SK-N-SH (cell line): ENCODE measurements around the gene PSMD8. TPM values are rescaled to one million over a fixed set of nuclear protein-coding genes. Genes with fewer than 3 reads are reported as not detected.

ENCODE experiments used
- CTCF ChIA-PET: fragments of 300-600, 350-600 bp; formaldehyde crosslinking; extraction: SDS; loops from one replicate; lab custom pipeline; 2021; lab: Yijun Ruan, JAX
- POLR2A ChIA-PET: fragments of 350-600 bp; sonication (Branson Sonifier 250); formaldehyde crosslinking; extraction: SDS; loops from one replicate; lab custom pipeline; 2020; ENCODE audit warnings: antibody characterized with exemption, inconsistent platforms; lab: Yijun Ruan, JAX
- DNase-seq: peaks from one replicate; pipeline ENCODE4 v3.0.0; 2012
- H2AFZ ChIP-seq: fragments of 200-600 bp; sonication (generic); 2 replicates; pipeline ENCODE4 v1.8.1; 2016; ENCODE audit warnings: antibody characterized with exemption, mild to moderate bottlenecking, low read depth
- H3F3A ChIP-seq: fragments of 200-600 bp; sonication (generic); replicated peaks from 2 replicates; pipeline ENCODE3; 2016; ENCODE audit warnings: antibody characterized with exemption, mild to moderate bottlenecking; ENCODE audit not compliant: insufficient read depth
- H3K27ac ChIP-seq, 2 experiments: fragments of 200-500 bp in 1 of 2; fragments of 200-600 bp in 1 of 2; sonication (Bioruptor generic) in 1 of 2; sonication (generic), shearing (Covaris generic) in 1 of 2; 2 replicates each; pipeline versions ENCODE4 v1.5.1 to v1.6.1; 2014 to 2016; ENCODE audit warnings: low read depth in 2 of 2, inconsistent platforms in 1 of 2, low read length in 1 of 2, mild to moderate bottlenecking in 1 of 2, mixed read lengths in 1 of 2
- H3K27me3 ChIP-seq: fragments of 200-600 bp; sonication (generic), shearing (Covaris generic); 2 replicates; pipeline ENCODE4 v1.6.1; 2016; ENCODE audit warnings: mixed run types; ENCODE audit not compliant: insufficient read depth
- H3K36me3 ChIP-seq, 2 experiments: fragments of 200-500 bp in 1 of 2; fragments of 200-600 bp in 1 of 2; sonication (Bioruptor generic) in 1 of 2; sonication (generic) in 1 of 2; replicated peaks in 1 of 2; 2 replicates each; pipeline versions ENCODE3 to v1.5.1; 2014 to 2016; ENCODE audit warnings: low read length in 1 of 2, mild to moderate bottlenecking in 1 of 2; ENCODE audit not compliant: insufficient read depth in 2 of 2, control insufficient read depth in 1 of 2
- H3K4me1 ChIP-seq, 2 experiments: fragments of 200-500 bp in 1 of 2; fragments of 200-600 bp in 1 of 2; sonication (Bioruptor generic) in 1 of 2; sonication (generic), shearing (Covaris generic) in 1 of 2; 2 replicates each; pipeline versions ENCODE4 v1.5.1 to v1.6.1; 2014 to 2016; ENCODE audit warnings: low read depth in 1 of 2, low read length in 1 of 2, mixed run types in 1 of 2; ENCODE audit not compliant: insufficient read depth in 2 of 2, control insufficient read depth in 1 of 2
- H3K4me2 ChIP-seq: fragments of 200-600 bp; sonication (generic), shearing (Covaris generic); 2 replicates; pipeline ENCODE4 v1.6.1; 2017; ENCODE audit warnings: mixed run types
- H3K4me3 ChIP-seq, 2 experiments: fragments of 200-500 bp in 1 of 2; fragments of 200-600 bp in 1 of 2; sonication (Bioruptor generic) in 1 of 2; sonication (generic), shearing (Covaris generic) in 1 of 2; 2 replicates each; pipeline versions ENCODE4 v1.5.1 to v1.8.1; 2014 to 2016; ENCODE audit warnings: low read depth in 2 of 2, inconsistent platforms in 1 of 2, low read length in 1 of 2, mild to moderate bottlenecking in 1 of 2, mixed read lengths in 1 of 2, moderate library complexity in 1 of 2
- H3K79me2 ChIP-seq: fragments of 200-600 bp; sonication (generic); 2 replicates; pipeline ENCODE4 v1.8.1; 2017; ENCODE audit warnings: mild to moderate bottlenecking; ENCODE audit not compliant: insufficient read depth
- H3K9ac ChIP-seq: fragments of 200-600 bp; sonication (generic); 2 replicates; pipeline ENCODE4 v1.6.1; 2017; ENCODE audit warnings: mixed run types
- H3K9me2 ChIP-seq: fragments of 200-600 bp; sonication (generic); 2 replicates; pipeline ENCODE4 v1.6.1; 2017; ENCODE audit warnings: mixed run types
- H3K9me3 ChIP-seq: fragments of 200-600 bp; sonication (generic); 2 replicates; pipeline ENCODE4 v1.6.1; 2017; ENCODE audit warnings: mixed run types, mild to moderate bottlenecking, moderate library complexity
- H4K20me1 ChIP-seq: fragments of 200-600 bp; sonication (generic); 2 replicates; pipeline ENCODE4 v1.6.1; 2017; ENCODE audit warnings: mild to moderate bottlenecking, mixed run types; ENCODE audit not compliant: insufficient read depth
- EP300 ChIP-seq, 2 experiments: IDR thresholded peaks; 2 replicates each; pipeline versions ENCODE4 v1.4.0 to v1.6.1; 2012; ENCODE audit warnings: borderline replicate concordance in 1 of 2, low read depth in 1 of 2, low read length in 1 of 2
- GABPA ChIP-seq: IDR thresholded peaks from 2 replicates; pipeline ENCODE4 v1.4.0; 2012; ENCODE audit warnings: low read depth, mild to moderate bottlenecking
- MXI1 ChIP-seq: IDR thresholded peaks from 2 replicates; pipeline ENCODE4 v1.6.1; 2012; ENCODE audit warnings: mild to moderate bottlenecking, low read depth, low read length, improper control_type of control experiment
- REST ChIP-seq: IDR thresholded peaks from 2 replicates; pipeline ENCODE4 v1.6.1; 2012; ENCODE audit warnings: mild to moderate bottlenecking, low read depth, low read length, moderate library complexity
- WGBS: methylation state at CpG from one replicate; pipeline ENCODE4 v1.1.6; 2017; ENCODE audit warnings: low lambda C conversion rate; 5-methylcytosine and 5-hydroxymethylcytosine counted together
- polyA plus RNA-seq, 3 experiments: library from polyadenylated mRNA; depleted of rRNA; stranded (reverse); fragments of >200 nt; gene quantifications; 2 replicates each; pipeline ENCODE4 v1.2.3, GENCODE V29; 2012
- TF ChIP-seq, protein P1 (sequence below): fragments of 150-350 bp; IDR thresholded peaks from 2 replicates; pipeline ENCODE4 v1.6.1; 2016; ENCODE audit warnings: mild to moderate bottlenecking, low read depth, low read length

Gene PSMD8
- polyA plus RNA-seq, 1 of the 3 experiments (the other 2 are of a cell fraction), result 400 TPM

- peaks cover 6 to 14% of the 10 kb centered on the region in 2 experiments; a peak in 3 of 4 replicates for H3K4me1 ChIP-seq
- H3K27me3 ChIP-seq, result no peaks in the 10 kb centered on the region
- H3K36me3 ChIP-seq, result peaks cover 7 to 18% of the 10 kb centered on the region in 2 experiments
- H3F3A ChIP-seq, result no peaks in the 10 kb centered on the region
- H3K79me2 ChIP-seq, result peaks cover 53% of the 10 kb centered on the region
- H3K4me2 ChIP-seq, result peak overlapping the region; percentile 78
- ChIA-PET CTCF (interaction anchor here (1.2 to 2.4 kb wide), 6 partner anchors 10 to 140 kb away, joined by 3 to 12 read pairs (median 10); partner anchors contain the start of genes CATSPERG and FAM98C), POLR2A (interaction anchor here (1.2 to 3.6 kb wide), 5 partner anchors 10 to 468 kb away, joined by 4 to 29 read pairs (median 6); partner anchors contain the start of genes GGN and SPRED3)
- H3K9ac ChIP-seq, result peak overlapping the region; percentile 96
- H3K9me2 ChIP-seq, result no peaks in the 10 kb centered on the region
- H3K27ac ChIP-seq, result peak overlapping the region; percentile 82 to 87
- H3K9me3 ChIP-seq, result no peaks in the 10 kb centered on the region
- peaks cover 26% of the 10 kb centered on the region for H4K20me1 ChIP-seq
- peak overlapping the region; percentile 97; the same call in 1 of the 2 replicates for H2AFZ ChIP-seq
- TF ChIP-seq GABPA (no peak), EP300 (IDR thresholded peaks at IDR 0.05; ENCODE audit: borderline replicate concordance in 1 of 2, low read depth in 1 of 2, low read length in 1 of 2) (no peak)
- TF ChIP-seq, protein P1, sequence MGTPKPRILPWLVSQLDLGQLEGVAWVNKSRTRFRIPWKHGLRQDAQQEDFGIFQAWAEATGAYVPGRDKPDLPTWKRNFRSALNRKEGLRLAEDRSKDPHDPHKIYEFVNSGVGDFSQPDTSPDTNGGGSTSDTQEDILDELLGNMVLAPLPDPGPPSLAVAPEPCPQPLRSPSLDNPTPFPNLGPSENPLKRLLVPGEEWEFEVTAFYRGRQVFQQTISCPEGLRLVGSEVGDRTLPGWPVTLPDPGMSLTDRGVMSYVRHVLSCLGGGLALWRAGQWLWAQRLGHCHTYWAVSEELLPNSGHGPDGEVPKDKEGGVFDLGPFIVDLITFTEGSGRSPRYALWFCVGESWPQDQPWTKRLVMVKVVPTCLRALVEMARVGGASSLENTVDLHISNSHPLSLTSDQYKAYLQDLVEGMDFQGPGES, result no peak
- under 1% methylated on average over 18 of the region's 18 CpGs for WGBS
- DNase-seq, result no peak
- peak overlapping the region; percentile 68 to 91 for H3K4me3 ChIP-seq
Observed at GRCh38 chr19:38375098-38375493, 725 bp downstream of the PSMD8 start.

DNA sequence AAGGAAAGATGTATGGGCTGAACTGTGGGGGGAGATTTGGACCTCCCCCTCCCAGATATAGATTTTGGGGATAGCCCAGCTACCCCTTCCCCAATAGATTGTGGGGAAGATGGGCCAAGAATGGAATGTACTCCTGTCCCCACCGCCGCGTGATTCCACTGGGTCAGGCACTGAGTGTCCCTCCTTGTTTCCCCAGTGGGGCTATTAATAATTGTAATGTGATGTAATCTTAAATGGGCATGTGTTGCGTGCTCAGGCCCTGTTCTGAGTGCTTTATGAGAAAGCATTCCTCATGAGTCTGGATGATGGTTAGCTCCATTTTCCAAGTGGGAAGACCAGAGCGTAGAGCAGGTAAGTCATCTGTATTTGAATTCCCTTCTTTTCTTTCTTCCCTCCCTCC, 1.4 kb downstream of the PSMD8 start:
- H3K27me3 ChIP-seq, result no peaks in the 10 kb centered on the region
- no peaks in the 10 kb centered on the region for H3K9me2 ChIP-seq
- peaks cover 26% of the 10 kb centered on the region for H4K20me1 ChIP-seq
- TF ChIP-seq MXI1 (peak; percentile 31; the same call in 1 of the 2 replicates), REST (no peak)
- TF ChIP-seq, all 33 proteins: peak for 1
- POLR2A ChIA-PET, result interaction anchor here (2.2 to 3.6 kb wide), 2 partner anchors 10 to 12 kb away, joined by 6 to 29 read pairs; partner anchors contain the start of genes GGN and SPRED3
- peaks cover 9 to 18% of the 10 kb centered on the region in 2 experiments for H3K36me3 ChIP-seq
- peak overlapping the region; percentile 17 to 87; a peak in 2 of 4 replicates for H3K27ac ChIP-seq
- no peaks in the 10 kb centered on the region for H3K9me3 ChIP-seq
- WGBS, result 63% methylated on average over 5 of the region's 5 CpGs
- no peaks in the 10 kb centered on the region for H3F3A ChIP-seq
- peaks cover 56% of the 10 kb centered on the region for H3K79me2 ChIP-seq
- peak overlapping the region; percentile 78 for H3K4me2 ChIP-seq
- H3K4me1 ChIP-seq, result peaks cover 6 to 14% of the 10 kb centered on the region in 2 experiments; a peak in 3 of 4 replicates
- peak overlapping the region; percentile 68 to 91 for H3K4me3 ChIP-seq
- no peak for DNase-seq
- H2AFZ ChIP-seq, result no peak overlapping the region
- CTCF ChIA-PET, result interaction anchor here (0.9 to 2.8 kb wide), 5 partner anchors 9 to 473 kb away, joined by 4 to 11 read pairs (median 8); partner anchors contain the start of genes CATSPERG, FAM98C and GGN
- H3K9ac ChIP-seq, result peak overlapping the region; percentile 96
